ENCODE data around the gene KRT77.

DNA sequence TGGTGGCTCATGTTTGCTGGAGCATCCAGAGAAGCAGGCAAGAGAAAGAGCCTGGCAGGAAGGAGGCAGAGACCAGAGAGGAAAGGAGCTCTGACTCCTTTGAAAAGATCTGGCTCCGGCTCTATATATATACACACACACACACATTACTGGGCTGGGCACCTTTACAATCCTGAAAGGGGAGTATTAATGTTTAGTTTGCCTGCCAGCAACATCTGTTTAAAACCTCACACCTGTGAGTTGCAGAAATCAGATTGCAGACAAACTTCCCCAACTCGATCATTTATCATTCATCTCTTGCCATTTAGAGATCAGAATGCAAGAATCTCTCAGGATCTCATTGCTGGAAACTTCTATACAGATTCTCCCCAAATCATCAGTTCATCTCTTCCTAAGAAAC, at the start of gene KRT77:
- no peak for TF ChIP-seq CTCF (conservative IDR thresholded peaks at IDR 0.05 in 1 of 2, IDR thresholded peaks at IDR 0.05 in 1 of 2; ENCODE audit: low read depth in 1 of 2, low read length in 2 of 2)
- no peak for TF ChIP-seq EZH2 (IDR thresholded peaks at IDR 0.05; ENCODE audit: low read length, missing control alignments)
